Panc1 (cell line): ENCODE measurements around the gene COA7. TPM values are rescaled to one million over a fixed set of nuclear protein-coding genes. Genes with fewer than 3 reads are reported as not detected.
A peak's percentile ranks its signal among the peaks of the same experiment; 100 is the strongest.

ENCODE experiments used
- ATAC-seq: fragments of 200-7000 bp; cut with Tn5 transposase; 2 replicates; pipeline ENCODE4 v1.9.1; 2020; ENCODE audit warnings: mild to moderate bottlenecking, moderate library complexity
- BruUV-seq: library from RNA; stranded (reverse); fragments of 400-500 nt; replicated peaks from 2 replicates; lab custom pipeline; 2021; lab: Mats Ljungman, UMichigan
- CTCF ChIA-PET: fragments of 300-600 bp; sonication (Branson Sonifier 250); formaldehyde crosslinking; loops from one replicate; lab custom pipeline; 2022; ENCODE audit warnings: antibody characterized with exemption; lab: Charles Lee
- POLR2A ChIA-PET: fragments of 300-600 bp; sonication (Branson Sonifier 250); formaldehyde crosslinking; loops from one replicate; lab custom pipeline; 2022; ENCODE audit warnings: antibody characterized with exemption; lab: Charles Lee
- DNase-seq: peaks from one replicate; pipeline ENCODE4 v3.0.0-alpha.2; 2010; ENCODE audit warnings: low read depth, low spot score
- H3K27ac ChIP-seq: 2 replicates; pipeline ENCODE4 v1.5.1; 2011; ENCODE audit warnings: mild to moderate bottlenecking, low read length, inconsistent platforms
- H3K27me3 ChIP-seq: fragments of 200-500 bp; sonication (Bioruptor generic); 2 replicates; pipeline ENCODE4 v1.6.0; 2014; ENCODE audit warnings: low read length, inconsistent platforms; ENCODE audit not compliant: control insufficient read depth, insufficient read depth
- H3K36me3 ChIP-seq: fragments of 200-500 bp; sonication (Bioruptor generic); 2 replicates; pipeline ENCODE4 v1.5.1; 2014; ENCODE audit warnings: inconsistent platforms, mild to moderate bottlenecking, low read length, moderate library complexity; ENCODE audit not compliant: control insufficient read depth, insufficient read depth
- H3K4me1 ChIP-seq: 2 replicates; pipeline ENCODE4 v1.5.1; 2011; ENCODE audit warnings: inconsistent platforms, mild to moderate bottlenecking, low read length, moderate library complexity; ENCODE audit not compliant: control insufficient read depth, insufficient read depth
- H3K4me3 ChIP-seq, 2 experiments: 2 replicates each; pipeline ENCODE4 v1.5.1; 2011 to 2012; ENCODE audit warnings: low read depth in 2 of 2, low read length in 2 of 2, mild to moderate bottlenecking in 2 of 2, inconsistent platforms in 1 of 2, moderate library complexity in 1 of 2
- H3K9me3 ChIP-seq: fragments of 200-500 bp; sonication (Bioruptor generic); 2 replicates; pipeline ENCODE4 v1.5.1; 2014; ENCODE audit warnings: low read depth, mild to moderate bottlenecking, inconsistent platforms, low read length, moderate library complexity; ENCODE audit not compliant: control insufficient read depth, insufficient read depth
- CTCF ChIP-seq: fragments of 450-650 bp; IDR thresholded peaks from 2 replicates; pipeline ENCODE4 v1.5.1; 2017; ENCODE audit warnings: mild to moderate bottlenecking
- POLR2AphosphoS5 ChIP-seq: IDR thresholded peaks from 2 replicates; pipeline ENCODE4 v1.6.1; 2012; ENCODE audit warnings: mild to moderate bottlenecking, low read depth, low read length, moderate library complexity
- REST ChIP-seq, 2 experiments: IDR thresholded peaks; 2 replicates each; pipeline ENCODE4 v1.6.1; 2011 to 2012; ENCODE audit warnings: low read depth in 2 of 2, control low read depth in 1 of 2, low read length in 1 of 2, mild to moderate bottlenecking in 1 of 2, moderate library complexity in 1 of 2; ENCODE audit not compliant: insufficient read depth in 1 of 2
- SIN3A ChIP-seq: IDR thresholded peaks from 2 replicates; pipeline ENCODE4 v1.6.1; 2012; ENCODE audit warnings: low read depth, mild to moderate bottlenecking, low read length, moderate library complexity, borderline replicate concordance; ENCODE audit not compliant: insufficient read depth
- TCF7L2 ChIP-seq: IDR thresholded peaks from 2 replicates; pipeline ENCODE4 v1.6.1; 2011; ENCODE audit warnings: mild to moderate bottlenecking, low read depth, low read length, inconsistent platforms
- in situ Hi-C: cut with HindIII; loops from 2 replicates; pipeline ENCODE4 v1.10.0; 2016; ENCODE audit warnings: low sequenced_read_pairs, low pct_unique_long_range_greater_than_20kb
- intact Hi-C: fragments of 100-400 bp; cut with micrococcal nuclease; formaldehyde crosslinking; loops from one replicate; pipeline ENCODE4 v1.10.0; 2022; ENCODE audit not compliant: unreplicated experiment
- total RNA-seq: library from RNA; stranded (reverse); gene quantifications from one replicate; pipeline ENCODE4 v1.2.1, GENCODE V29; 2021; ENCODE audit not compliant: unreplicated experiment

Gene COA7
- total RNA-seq, 1 experiment from 2014 or later: 44.9 TPM

DNA sequence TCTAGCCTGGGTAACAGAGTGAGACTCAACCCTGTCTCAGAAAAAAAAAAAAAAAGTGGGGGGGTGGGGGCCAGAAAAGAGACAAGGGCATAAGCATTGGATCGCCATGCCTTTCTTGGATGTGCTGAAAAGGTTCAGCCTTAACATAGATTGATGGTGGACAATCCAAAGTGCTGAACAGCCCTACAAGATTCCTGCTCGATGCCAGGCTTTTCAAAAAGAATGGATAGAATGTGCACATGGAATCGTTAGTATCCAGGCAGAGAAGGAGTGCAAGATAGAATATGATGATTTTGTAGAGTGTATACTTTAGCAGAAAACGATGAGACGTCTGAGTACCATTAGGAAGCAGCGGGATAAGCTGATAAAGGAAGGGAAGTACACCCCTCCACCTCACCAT, 10.9 kb upstream of the COA7 start:
- Histone ChIP-seq H3K4me3 (no peak overlapping the region), H3K4me1 (peaks cover 14% of the 10 kb centered on the region), H3K9me3 (no peaks in the 10 kb centered on the region), H3K27me3 (no peaks in the 10 kb centered on the region), H3K36me3 (no peaks in the 10 kb centered on the region), H3K27ac (peak overlapping the region; percentile 55; the same call in 1 of the 2 replicates)
- ChIA-PET POLR2A (no interaction called here), CTCF (no interaction called here)
- DNase-seq: no peak
- in situ Hi-C loops: no loop called here
- no peak for TF ChIP-seq REST (IDR thresholded peaks at IDR 0.05; ENCODE audit: insufficient read depth in 1 of 2, low read depth in 2 of 2, low read length in 1 of 2)
- TF ChIP-seq CTCF: no peak
- no peak for TF ChIP-seq TCF7L2
- TF ChIP-seq POLR2AphosphoS5: no peak
- no peak for TF ChIP-seq SIN3A
- ATAC-seq: no peak
- BruUV-seq: no TSS peak
- intact Hi-C loops: loop anchor here (10.0 kb wide), 1 partner anchor 116 kb away; no protein-coding TSS in a partner anchor

GRCh38 chr1:52707927-52708655, 9.9 kb upstream of the COA7 start:
- DNase-seq: no peak
- ChIA-PET POLR2A (no interaction called here), CTCF (no interaction called here)
- H3K27ac ChIP-seq: peak overlapping the region; percentile 73
- peak; percentile 91 for TF ChIP-seq TCF7L2
- TF ChIP-seq SIN3A: no peak
- no peaks in the 10 kb centered on the region for H3K36me3 ChIP-seq
- peaks cover 18% of the 10 kb centered on the region for H3K4me1 ChIP-seq
- in situ Hi-C loops: no loop called here
- no peaks in the 10 kb centered on the region for H3K27me3 ChIP-seq
- no peaks in the 10 kb centered on the region for H3K9me3 ChIP-seq
- no TSS peak for BruUV-seq
- ATAC-seq: peak; percentile 80
- H3K4me3 ChIP-seq: no peak overlapping the region
- intact Hi-C loops: loop anchor here (10.0 kb wide), 1 partner anchor 117 kb away; no protein-coding TSS in a partner anchor
